ENCODE data around the gene ARID3B.

- TF ChIP-seq CTCF (IDR thresholded peaks at IDR 0.05; ENCODE audit: poor library complexity) (no peak), EZH2phosphoT487 (IDR thresholded peaks at IDR 0.05; ENCODE audit: low read depth, severe bottlenecking, unreplicated experiment) (no peak), EZH2 (IDR thresholded peaks at IDR 0.05; ENCODE audit: borderline replicate concordance) (no peak)
Measured at GRCh38 chr15:74520407-74520806, 20.6 kb upstream of the ARID3B start.
